Measurements from ENCODE around the gene ZNF618. TPM values are rescaled to one million over a fixed set of nuclear protein-coding genes. Genes with fewer than 3 reads are reported as not detected.

Gene ZNF618
- total RNA-seq, 2 donors from 2014 or later: 11.9 to 17.1 TPM

DNA sequence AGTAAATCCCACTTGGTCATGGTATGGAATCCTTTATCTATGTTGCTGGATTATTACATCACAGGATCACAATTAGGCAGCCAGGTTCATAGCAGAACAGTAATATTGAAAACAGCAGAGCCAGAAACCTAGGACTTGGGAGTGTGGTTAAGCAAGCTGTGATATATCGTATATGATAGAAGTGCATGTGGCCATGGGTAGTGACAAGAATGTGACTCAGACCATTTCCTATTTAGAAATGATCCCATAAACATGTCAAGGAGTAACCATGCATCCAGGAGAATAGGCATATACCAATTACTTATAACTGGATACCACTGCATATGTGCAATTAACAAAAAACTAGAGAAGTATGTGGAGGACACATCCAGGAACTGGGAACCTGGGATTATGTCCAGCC lies 170.8 kb downstream of the ZNF618 start:
- peaks cover 0 to 5% of the 10 kb centered on the region in 2 donors for H3K36me3 ChIP-seq (replicated peaks in 1 of 2; ENCODE audit: insufficient read depth in 1 of 2, low read depth in 2 of 2)
- ATAC-seq: no peak
- H3K4me1 ChIP-seq: no peaks in the 10 kb centered on the region
- no peaks in the 10 kb centered on the region for H3K27me3 ChIP-seq
- intact Hi-C loops (cut with DNase I): no loop called here
- no peak for DNase-seq
- no peaks in the 10 kb centered on the region for H3K9me3 ChIP-seq
- TF ChIP-seq POLR2A (IDR thresholded peaks at IDR 0.05): no peak
- TF ChIP-seq, protein P1, sequence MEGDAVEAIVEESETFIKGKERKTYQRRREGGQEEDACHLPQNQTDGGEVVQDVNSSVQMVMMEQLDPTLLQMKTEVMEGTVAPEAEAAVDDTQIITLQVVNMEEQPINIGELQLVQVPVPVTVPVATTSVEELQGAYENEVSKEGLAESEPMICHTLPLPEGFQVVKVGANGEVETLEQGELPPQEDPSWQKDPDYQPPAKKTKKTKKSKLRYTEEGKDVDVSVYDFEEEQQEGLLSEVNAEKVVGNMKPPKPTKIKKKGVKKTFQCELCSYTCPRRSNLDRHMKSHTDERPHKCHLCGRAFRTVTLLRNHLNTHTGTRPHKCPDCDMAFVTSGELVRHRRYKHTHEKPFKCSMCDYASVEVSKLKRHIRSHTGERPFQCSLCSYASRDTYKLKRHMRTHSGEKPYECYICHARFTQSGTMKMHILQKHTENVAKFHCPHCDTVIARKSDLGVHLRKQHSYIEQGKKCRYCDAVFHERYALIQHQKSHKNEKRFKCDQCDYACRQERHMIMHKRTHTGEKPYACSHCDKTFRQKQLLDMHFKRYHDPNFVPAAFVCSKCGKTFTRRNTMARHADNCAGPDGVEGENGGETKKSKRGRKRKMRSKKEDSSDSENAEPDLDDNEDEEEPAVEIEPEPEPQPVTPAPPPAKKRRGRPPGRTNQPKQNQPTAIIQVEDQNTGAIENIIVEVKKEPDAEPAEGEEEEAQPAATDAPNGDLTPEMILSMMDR (IDR thresholded peaks at IDR 0.05): no peak
- 88 to 100% methylated on average over 1 of the region's 1 CpG for WGBS, 2 donors
- H3K4me3 ChIP-seq: no peak overlapping the region
- H3K27ac ChIP-seq: no peak overlapping the region

DNA sequence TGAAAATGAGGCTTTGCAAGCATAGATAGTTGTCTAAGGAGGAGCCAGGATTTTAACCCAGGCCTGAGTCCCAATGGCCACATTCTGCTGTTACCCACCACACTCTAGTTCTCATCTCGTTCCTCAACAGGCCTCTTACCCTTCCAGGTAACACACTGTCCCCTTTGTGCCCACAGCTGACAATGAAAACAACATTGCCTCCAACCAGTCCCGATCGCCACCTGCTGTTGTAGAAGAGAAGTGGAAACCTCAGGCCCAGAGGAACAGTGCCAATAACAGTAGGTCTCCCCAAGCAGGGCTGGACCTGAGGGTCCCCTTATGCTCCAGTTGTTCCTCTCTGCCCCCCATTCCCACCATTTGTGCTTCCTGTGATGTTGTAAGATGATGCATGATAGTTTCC lies 171.6 kb downstream of the ZNF618 start:
- TF ChIP-seq, protein P1 (IDR thresholded peaks at IDR 0.05): peak in 5 of 7 experiments; percentile 24 to 55 (median 48)
- no peak for TF ChIP-seq POLR2A (IDR thresholded peaks at IDR 0.05)
- no peak for ATAC-seq
- H3K4me1 ChIP-seq: no peaks in the 10 kb centered on the region
- WGBS, 2 donors: 69 to 83% methylated on average over 3 of the region's 3 CpGs
- intact Hi-C loops (cut with DNase I): no loop called here
- no peak overlapping the region for H3K27ac ChIP-seq
- H3K36me3 ChIP-seq (replicated peaks in 1 of 2; ENCODE audit: insufficient read depth in 1 of 2, low read depth in 2 of 2): peaks cover 0 to 5% of the 10 kb centered on the region in 2 donors
- DNase-seq: peak; percentile 23 to 50 (median 35)
- H3K27me3 ChIP-seq: no peaks in the 10 kb centered on the region
- H3K9me3 ChIP-seq: no peaks in the 10 kb centered on the region
- H3K4me3 ChIP-seq: no peak overlapping the region

DNA sequence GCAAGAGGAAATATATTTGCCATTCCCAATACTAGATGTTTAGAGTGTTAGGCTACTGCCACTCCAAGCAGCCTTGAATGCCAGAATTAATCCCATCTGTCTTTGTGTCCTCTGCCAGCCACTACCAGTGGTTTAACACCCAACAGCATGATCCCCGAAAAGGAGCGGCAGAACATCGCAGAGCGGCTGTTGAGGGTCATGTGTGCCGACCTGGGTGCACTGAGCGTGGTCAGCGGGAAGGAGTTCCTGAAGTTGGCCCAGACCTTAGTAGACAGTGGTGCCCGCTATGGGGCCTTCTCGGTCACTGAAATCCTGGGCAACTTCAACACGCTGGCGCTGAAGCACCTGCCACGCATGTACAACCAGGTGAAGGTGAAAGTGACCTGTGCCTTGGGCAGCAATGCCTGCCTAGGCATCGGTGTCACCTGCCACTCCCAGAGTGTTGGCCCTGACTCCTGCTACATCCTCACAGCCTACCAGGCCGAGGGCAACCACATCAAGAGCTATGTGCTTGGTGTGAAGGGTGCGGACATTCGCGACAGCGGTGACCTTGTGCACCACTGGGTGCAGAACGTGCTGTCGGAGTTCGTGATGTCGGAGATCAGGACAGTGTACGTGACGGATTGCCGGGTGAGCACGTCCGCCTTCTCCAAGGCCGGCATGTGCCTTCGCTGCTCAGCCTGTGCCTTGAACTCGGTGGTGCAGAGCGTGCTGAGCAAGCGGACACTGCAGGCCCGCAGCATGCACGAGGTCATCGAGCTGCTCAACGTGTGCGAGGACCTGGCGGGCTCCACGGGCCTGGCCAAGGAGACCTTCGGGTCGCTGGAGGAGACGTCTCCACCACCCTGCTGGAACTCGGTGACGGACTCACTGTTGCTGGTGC lies 172.7 kb downstream of the ZNF618 start:
- Histone ChIP-seq H3K4me1 (no peaks in the 10 kb centered on the region), H3K27me3 (no peaks in the 10 kb centered on the region), H3K9me3 (no peaks in the 10 kb centered on the region), H3K4me3 (no peak overlapping the region), H3K36me3 (replicated peaks in 1 of 2; ENCODE audit: insufficient read depth in 1 of 2, low read depth in 2 of 2) (peaks cover 0 to 5% of the 10 kb centered on the region in 2 donors), H3K27ac (no peak overlapping the region)
- ATAC-seq (no peak), DNase-seq (peak in 1 of 4 donors; percentile 9)
- WGBS, 2 donors: 95 to 97% methylated on average over 33 to 44 of the region's 44 CpGs
- intact Hi-C loops (cut with DNase I): no loop called here
- TF ChIP-seq, protein P1 (IDR thresholded peaks at IDR 0.05): no peak
- TF ChIP-seq POLR2A (IDR thresholded peaks at IDR 0.05): no peak

DNA sequence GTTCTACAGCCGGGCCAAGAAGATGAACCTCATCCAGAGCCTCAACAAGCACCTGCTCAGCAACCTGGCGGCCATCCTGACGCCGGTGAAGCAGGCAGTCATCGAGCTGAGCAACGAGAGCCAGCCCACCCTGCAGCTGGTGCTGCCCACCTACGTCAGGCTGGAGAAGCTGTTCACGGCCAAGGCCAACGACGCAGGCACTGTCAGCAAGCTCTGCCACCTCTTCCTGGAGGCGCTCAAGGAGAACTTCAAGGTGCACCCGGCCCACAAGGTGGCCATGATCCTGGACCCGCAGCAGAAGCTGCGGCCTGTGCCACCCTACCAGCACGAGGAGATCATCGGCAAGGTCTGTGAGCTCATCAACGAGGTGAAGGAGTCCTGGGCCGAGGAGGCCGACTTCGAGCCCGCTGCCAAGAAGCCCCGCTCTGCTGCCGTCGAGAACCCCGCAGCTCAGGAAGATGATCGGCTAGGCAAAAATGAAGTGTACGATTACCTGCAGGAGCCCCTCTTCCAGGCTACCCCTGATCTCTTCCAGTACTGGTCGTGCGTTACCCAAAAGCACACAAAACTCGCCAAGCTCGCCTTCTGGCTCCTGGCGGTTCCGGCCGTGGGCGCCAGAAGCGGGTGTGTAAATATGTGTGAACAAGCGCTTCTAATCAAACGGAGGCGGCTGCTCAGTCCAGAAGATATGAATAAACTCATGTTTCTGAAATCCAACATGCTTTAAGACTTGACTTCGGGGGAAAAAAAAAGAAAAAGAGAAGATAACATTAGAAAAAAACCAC lies 173.5 kb downstream of the ZNF618 start:
- no peak for TF ChIP-seq POLR2A (IDR thresholded peaks at IDR 0.05)
- TF ChIP-seq, protein P1 (IDR thresholded peaks at IDR 0.05): no peak
- Histone ChIP-seq H3K27me3 (no peaks in the 10 kb centered on the region), H3K9me3 (no peaks in the 10 kb centered on the region), H3K36me3 (replicated peaks in 1 of 2; ENCODE audit: insufficient read depth in 1 of 2, low read depth in 2 of 2) (peaks cover 0 to 5% of the 10 kb centered on the region in 2 donors), H3K4me3 (no peak overlapping the region), H3K4me1 (no peaks in the 10 kb centered on the region), H3K27ac (no peak overlapping the region)
- ATAC-seq: no peak
- WGBS, 2 donors: 93 to 95% methylated on average over 33 to 39 of the region's 40 CpGs
- DNase-seq: peak in 1 of 4 donors; percentile 1
- intact Hi-C loops (cut with DNase I): no loop called here
